ENCODE measurements around the gene POU2F2. TPM values are rescaled to one million over a fixed set of nuclear protein-coding genes. Genes with fewer than 3 reads are reported as not detected.

POU2F2 gene
- polyA plus RNA-seq, 1 experiment: 1.9 TPM

GRCh38 chr19:42165146-42165545, 32.9 kb upstream of the POU2F2 start:
- Histone ChIP-seq H3K27me3 (ENCODE audit: control insufficient read depth, insufficient read depth, low read length) (peaks cover 67% of the 10 kb centered on the region), H3K9me3 (ENCODE audit: control insufficient read depth, insufficient read depth, low read length) (no peaks in the 10 kb centered on the region), H3K27ac (ENCODE audit: low read depth, low read length) (no peak overlapping the region), H3K4me3 (ENCODE audit: low read depth, low read length) (no peak overlapping the region)
- no peak for TF ChIP-seq CTCF (IDR thresholded peaks at IDR 0.05; ENCODE audit: low read depth, low read length)
- CTCF ChIA-PET: interaction anchor here (0.6 to 0.8 kb wide), 2 partner anchors 11 to 165 kb away, joined by 3 read pairs; no protein-coding TSS in a partner anchor
- POLR2A ChIA-PET: no interaction called here
- DNase-seq (ENCODE audit: low read depth, low spot score): no peak

GRCh38 chr19:42161616-42162263, 29.5 kb upstream of the POU2F2 start:
- no peak for DNase-seq (ENCODE audit: low read depth, low spot score)
- no peak for TF ChIP-seq CTCF (IDR thresholded peaks at IDR 0.05; ENCODE audit: low read depth, low read length)
- no peak overlapping the region for H3K4me3 ChIP-seq (ENCODE audit: low read depth, low read length)
- ChIA-PET CTCF (no interaction called here), POLR2A (no interaction called here)
- H3K9me3 ChIP-seq (ENCODE audit: control insufficient read depth, insufficient read depth, low read length): no peaks in the 10 kb centered on the region
- H3K27me3 ChIP-seq (ENCODE audit: control insufficient read depth, insufficient read depth, low read length): peaks cover 72% of the 10 kb centered on the region
- H3K27ac ChIP-seq (ENCODE audit: low read depth, low read length): no peak overlapping the region

- no peak for DNase-seq (ENCODE audit: low read depth, low spot score)
- H3K9me3 ChIP-seq (ENCODE audit: control insufficient read depth, insufficient read depth, low read length): no peaks in the 10 kb centered on the region
- POLR2A ChIA-PET: interaction anchor here (1.4 kb wide), 1 partner anchor 20 kb away, joined by 3 read pairs; no protein-coding TSS in a partner anchor
- H3K27ac ChIP-seq (ENCODE audit: low read depth, low read length): no peak overlapping the region
- peaks cover 76% of the 10 kb centered on the region for H3K27me3 ChIP-seq (ENCODE audit: control insufficient read depth, insufficient read depth, low read length)
- no peak for TF ChIP-seq CTCF (IDR thresholded peaks at IDR 0.05; ENCODE audit: low read depth, low read length)
- no peak overlapping the region for H3K4me3 ChIP-seq (ENCODE audit: low read depth, low read length)
- CTCF ChIA-PET: interaction anchor here (1.6 kb wide), 1 partner anchor 16 kb away, joined by 7 read pairs; no protein-coding TSS in a partner anchor
These were observed 27.7 kb upstream of the POU2F2 start for GRCh38 chr19:42159942-42160341.

- ChIA-PET POLR2A (interaction anchor here (0.6 to 1.4 kb wide), 2 partner anchors 19 to 149 kb away, joined by 3 to 9 read pairs; no protein-coding TSS in a partner anchor), CTCF (interaction anchor here (1.5 to 1.6 kb wide), 2 partner anchors 17 to 26 kb away, joined by 4 to 7 read pairs; partner anchors contain the start of gene POU2F2)
- no peak overlapping the region for H3K27ac ChIP-seq (ENCODE audit: low read depth, low read length)
- no peaks in the 10 kb centered on the region for H3K9me3 ChIP-seq (ENCODE audit: control insufficient read depth, insufficient read depth, low read length)
- DNase-seq (ENCODE audit: low read depth, low spot score): no peak
- TF ChIP-seq CTCF (IDR thresholded peaks at IDR 0.05; ENCODE audit: low read depth, low read length): no peak
- no peak overlapping the region for H3K4me3 ChIP-seq (ENCODE audit: low read depth, low read length)
- H3K27me3 ChIP-seq (ENCODE audit: control insufficient read depth, insufficient read depth, low read length): peaks cover 81% of the 10 kb centered on the region
These were observed 26.7 kb upstream of the POU2F2 start for GRCh38 chr19:42158926-42159325.

GRCh38 chr19:42156571-42156970, 24.3 kb upstream of the POU2F2 start:
- Histone ChIP-seq H3K27ac (ENCODE audit: low read depth, low read length) (no peak overlapping the region), H3K9me3 (ENCODE audit: control insufficient read depth, insufficient read depth, low read length) (no peaks in the 10 kb centered on the region), H3K27me3 (ENCODE audit: control insufficient read depth, insufficient read depth, low read length) (peaks cover 83% of the 10 kb centered on the region), H3K4me3 (ENCODE audit: low read depth, low read length) (no peak overlapping the region)
- DNase-seq (ENCODE audit: low read depth, low spot score): no peak
- TF ChIP-seq CTCF (IDR thresholded peaks at IDR 0.05; ENCODE audit: low read depth, low read length): no peak
- CTCF ChIA-PET: no interaction called here
- POLR2A ChIA-PET: no interaction called here

Measured in AG04450 (cell line).